ENCODE measurements around the gene TPCN2.
A peak's percentile ranks its signal among the peaks of the same experiment; 100 is the strongest.
"Not testable (repeated sequence)": the region's sequence is repeated elsewhere in the genome, so short reads cannot be mapped to it uniquely, and the experiment has no call there.

Gene TPCN2

DNA sequence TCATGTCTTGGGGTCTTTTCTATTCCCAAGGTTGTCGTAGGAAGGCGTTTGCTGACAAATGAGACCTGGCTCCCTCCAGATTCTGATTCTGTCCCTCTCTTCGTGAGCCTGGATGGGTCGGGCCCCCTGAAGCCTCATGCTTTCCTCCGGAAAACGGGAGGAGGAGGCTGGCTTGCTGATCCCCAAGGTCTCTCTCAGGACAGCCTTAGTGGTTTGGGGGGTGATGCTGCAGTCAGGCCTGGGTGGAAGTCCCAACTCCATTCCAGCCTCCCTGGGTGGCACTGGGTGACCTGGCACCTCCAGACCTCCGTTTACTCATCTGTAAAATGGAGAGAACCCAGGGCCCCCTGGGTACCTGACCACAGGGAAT, 83.6 kb downstream of the TPCN2 start:
- no peak for DNase-seq

DNA sequence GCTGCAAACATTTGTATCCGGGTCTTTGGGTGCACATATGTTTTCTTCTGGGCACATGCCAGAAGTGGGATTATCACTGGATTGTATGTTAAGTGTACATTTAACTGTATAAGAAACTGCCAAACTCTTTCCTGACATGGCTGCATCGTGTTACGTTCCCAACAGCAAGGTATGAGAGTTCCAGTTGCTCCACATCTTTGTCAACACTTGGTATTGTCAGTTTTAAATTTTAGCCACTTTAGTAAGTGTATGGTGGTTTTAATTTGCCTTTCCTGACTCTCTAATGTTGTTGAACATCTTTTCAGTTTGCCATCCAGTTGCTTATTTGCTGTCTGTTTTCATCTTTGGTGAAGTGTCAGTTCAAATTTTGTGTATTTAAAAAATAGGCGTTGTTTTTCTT, 84.5 kb downstream of the TPCN2 start:
- DNase-seq: no peak

DNA sequence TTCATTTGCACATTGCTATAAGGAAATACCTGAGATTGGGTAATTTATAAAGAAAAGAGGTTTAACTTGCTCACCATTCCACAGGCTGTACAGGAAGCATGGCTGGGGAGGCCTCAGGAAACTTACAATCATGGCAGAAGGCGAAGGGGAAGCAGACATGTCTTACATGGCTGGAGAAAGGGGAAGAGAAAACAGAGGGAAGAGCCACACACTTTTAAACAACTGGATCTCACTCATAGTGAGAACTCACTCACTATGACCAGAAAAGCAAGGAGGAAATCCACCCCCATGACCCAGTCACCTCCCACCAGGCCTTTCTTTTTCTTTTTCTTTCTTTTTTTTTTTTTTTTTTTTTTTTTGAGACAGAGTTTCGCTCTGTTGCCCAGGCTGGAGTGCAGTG, 85.5 kb downstream of the TPCN2 start:
- peak; percentile 13 to 24 for DNase-seq

DNA sequence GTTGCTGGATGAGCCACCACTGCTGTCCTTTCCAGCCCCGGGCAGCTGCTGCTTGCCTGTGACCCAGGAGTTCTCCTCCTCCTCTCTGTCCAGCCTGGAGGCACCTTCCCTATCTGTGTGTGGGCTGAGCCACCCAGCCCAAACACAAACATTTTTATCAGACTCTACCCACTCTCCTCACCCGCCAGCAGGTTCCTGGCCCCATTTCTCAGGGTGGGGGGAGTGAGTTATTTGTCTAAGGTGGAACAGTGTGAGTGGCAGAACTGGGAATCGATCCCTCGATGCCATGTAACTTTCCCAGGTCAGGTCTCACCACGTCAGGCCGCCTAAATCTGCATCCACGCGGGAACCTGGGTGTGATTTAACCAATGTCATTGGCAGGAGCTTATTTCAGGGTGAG, 86.2 kb downstream of the TPCN2 start:
- DNase-seq: no peak

DNA sequence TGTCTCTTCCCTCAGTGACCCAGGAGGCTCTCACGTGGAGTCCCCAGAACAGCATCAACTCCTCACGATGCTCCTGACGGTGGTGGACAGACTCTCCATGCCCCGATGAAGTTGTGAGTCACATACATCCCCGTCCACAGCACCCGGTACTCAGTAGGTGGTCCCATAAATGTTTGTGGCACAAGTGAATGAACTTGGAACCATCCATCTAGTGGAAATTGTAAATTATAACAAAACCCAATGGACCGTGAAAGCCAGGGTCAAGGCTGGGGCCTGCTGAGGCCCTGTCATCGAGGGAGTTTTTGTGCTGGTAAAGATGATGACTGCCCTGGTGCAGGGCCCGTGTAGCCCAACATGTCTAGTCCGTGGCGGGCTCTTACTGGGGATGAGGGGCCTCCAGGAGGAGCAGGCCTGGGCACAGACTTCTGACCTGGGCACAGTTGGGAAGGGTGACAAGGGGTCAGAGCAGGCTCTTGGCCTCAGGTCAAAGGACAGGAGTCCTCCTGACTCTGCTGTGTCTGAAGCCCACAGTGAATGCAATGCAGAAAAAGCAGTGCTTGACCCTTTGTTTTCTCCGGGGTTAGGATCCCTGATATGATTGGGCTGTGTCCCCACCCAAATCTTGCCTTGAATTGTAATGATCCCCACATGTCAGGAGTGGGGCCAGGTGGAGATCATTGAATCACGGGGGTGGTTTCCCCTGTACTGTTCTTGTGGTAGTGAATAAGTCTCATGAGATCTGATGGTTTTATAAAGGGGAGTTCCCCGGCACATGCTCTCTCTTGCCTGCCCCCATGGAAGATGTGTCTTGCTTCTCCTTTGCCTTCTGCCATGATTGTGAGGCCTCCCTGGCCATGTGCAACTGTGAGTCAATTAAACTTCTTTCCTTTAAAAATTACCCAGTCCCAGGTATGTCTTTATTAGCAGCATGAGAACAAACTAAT, 87.0 kb downstream of the TPCN2 start:
- DNase-seq: no peak

DNA sequence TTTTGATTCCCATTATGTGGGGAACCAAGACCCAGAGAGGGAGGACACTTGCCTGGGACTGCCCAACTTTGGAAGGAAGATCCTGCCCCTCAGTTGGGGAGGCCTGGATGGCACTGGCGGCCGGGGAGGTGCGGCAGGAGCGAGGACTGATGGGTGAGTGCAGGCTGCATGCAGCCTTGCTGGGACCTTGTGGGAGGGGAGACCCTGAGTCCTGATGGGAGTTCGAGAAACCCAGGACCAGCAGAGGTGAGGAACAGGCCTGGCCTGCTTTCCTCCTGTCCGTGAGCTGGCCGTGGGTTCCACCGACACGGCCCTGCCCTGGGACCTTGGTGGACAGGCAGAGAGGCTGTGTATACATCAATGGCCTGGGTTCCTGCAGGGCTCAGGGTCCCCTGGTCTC, 87.7 kb downstream of the TPCN2 start:
- no peak for DNase-seq

DNA sequence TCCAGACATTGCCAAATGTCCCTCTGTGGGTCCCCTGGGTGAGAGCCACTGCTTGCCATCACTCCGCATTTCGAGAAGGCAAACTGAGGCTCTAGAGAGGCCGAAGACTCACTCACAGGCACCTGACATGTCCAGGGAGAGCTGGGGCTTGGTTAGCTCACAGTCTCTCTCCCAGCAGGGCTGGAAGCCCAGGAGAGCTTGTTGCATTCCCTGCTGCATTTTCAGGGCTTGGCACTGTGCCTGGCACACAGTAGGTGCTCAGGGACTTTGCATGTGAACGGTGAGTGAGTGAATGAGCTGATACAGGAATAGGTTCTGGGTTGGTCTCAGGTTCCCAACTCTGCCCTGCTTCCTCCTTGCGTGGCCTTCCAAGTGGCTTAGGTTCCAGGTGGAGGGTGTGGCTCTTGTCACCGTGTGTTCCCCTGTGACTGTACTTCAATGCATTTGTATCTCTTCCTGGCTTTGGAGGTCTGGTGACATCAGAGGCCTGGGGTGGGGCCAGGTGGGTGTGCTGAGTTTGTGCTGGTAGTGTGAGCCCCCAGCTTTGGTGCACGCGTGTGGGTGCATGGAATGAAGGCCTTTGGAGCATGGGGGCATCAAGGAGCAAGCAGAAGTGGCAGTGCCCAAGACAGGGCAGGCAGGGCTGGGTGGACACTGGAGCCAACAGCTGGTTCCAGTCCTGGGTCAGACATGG, 88.6 kb downstream of the TPCN2 start:
- DNase-seq: no peak

DNA sequence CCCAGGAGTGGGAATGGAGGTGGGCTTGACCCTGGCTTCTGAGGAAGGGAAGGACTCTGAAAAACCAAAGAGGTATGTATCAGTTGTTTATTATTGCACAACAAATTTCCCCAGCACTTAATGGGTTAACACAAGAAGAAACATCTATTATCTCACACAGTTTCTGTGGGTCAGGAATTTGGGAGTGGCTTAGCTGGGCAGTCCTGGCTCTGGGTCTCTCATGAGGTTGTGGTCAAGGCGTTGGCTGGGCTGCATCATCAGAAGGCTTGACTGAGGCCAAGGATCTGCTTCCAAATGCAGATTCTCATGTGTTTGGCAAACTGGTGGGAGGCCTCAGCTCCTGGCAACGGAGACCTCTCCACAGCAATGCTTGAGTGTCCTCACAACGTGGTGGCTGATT, 89.5 kb downstream of the TPCN2 start:
- peak; percentile 19 to 36 for DNase-seq

DNA sequence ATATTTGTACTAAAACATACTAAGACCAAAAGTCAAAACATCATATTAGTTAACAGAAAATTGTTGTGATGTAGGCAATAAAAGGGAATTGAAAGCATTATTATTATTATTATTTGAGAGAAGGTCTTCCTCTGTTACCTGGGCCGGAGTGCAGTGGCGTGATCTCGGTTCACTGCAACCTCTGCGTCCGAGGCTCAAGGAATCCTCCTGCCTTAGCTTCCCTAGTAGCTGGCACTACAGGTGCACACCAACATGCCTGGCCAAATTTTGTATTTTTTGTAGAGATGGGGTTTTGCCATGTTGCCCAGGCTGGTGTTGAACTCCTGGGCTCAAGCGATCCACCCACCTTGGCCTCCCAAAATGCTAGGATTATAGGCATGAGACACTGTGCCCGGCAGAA, 91.4 kb downstream of the TPCN2 start:
- DNase-seq: not testable (repeated sequence)

DNA sequence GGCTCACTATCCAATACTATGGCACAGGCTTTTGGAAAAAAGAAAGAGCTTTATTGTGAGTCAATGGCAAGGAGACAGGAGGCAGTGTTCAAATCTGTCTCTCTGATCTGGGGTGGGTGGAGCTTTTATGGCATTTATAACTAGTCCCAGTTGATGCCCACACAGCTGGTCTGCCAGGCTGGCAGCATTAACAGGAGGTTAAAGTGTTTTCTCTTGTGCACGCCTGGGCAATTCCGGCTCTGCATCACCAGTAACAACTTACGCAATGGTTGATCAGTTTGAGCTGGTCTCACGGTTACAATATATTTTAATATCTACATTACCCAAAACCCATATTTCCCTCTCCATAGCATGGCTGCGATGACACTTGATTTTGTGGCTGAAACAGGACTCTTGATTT, 91.9 kb downstream of the TPCN2 start:
- no peak for DNase-seq

DNA sequence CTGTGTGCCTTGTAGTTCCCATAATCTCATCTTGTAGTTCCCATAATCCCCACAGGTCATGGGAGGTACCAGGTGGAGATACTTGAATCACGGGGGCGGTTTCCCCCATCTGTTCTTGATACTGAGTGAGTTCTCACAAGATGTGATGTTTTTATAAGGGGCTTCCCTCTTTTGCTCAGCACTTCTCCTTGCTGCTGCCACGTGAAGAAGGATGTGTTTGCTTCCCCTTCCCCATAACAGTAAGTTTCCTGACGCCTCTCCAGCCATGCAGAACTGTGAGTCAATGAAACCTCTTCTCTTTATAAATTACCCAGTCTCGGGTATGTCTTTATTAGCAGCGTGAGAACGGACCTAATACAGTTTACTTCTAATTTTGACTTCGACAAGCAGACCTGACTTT, 93.0 kb downstream of the TPCN2 start:
- peak; percentile 71 to 83 for DNase-seq

DNA sequence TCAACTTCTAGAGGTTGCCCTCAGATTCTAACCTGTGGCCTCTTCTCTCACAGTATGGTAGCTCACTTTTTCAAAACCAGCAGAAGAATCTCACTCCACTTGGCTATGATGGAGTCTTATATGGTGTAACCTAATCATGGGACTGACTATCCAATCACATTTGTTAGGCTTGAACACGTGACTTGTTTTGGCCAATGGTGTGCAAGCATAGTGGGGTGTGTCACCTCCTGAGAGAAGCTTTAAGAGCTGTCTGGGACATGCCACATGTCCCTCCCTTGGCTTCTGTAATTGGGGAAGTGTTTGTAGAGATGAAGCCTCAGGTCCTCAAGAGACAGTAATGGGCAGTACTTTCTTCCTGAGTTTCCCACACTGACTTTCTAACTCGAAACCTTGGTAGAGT, 94.2 kb downstream of the TPCN2 start:
- peak; percentile 36 to 45 for DNase-seq

DNA sequence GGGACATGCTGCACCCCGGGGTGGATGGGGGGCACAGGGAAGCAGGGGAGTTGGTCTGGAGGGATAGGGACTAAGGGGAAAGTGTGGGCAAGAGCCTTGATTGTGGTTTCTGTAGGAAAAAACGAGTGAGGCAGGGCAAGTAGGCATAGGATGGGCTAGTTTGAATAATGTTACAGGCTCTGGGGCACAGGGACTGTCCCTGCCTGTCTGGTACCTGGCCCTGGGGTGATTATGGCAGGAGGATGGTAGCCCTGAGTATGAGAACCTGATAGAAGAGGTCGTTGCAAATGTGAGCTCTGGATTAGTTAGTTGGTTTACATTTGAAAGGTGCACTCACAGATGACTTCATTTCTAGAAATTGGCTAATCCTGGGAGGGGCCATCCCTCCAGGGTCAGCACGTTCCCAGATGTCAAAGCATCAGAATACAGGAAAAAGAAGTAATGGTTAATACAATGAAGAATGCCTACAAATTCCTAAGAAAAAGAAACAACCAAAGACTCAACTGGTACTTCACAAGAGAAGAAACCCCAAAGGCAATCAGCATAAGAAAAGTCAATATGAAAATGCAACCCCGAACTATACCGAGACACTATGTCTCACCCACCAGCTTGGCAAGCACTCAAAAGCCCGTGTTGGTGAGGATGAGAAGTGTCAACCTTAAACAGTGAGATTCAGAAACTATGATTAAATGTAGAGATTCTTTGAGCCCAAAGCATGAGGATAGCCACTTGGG, 95.8 kb downstream of the TPCN2 start:
- DNase-seq: no peak

DNA sequence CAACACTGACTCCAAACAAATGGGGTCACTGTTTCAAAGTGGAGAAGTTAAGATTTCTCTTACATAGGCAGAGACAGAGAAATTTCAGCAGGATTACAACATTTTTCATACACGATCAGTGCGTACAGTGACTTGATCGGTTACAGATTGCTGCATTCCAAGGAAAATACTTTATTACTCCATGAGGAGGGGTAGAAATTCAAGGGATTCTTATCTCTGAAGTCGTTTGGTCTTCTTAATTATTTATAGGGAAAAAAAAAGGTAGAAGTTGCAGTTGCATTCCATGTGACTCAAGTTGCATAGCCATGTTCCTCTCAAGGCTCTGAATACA, 96.3 kb downstream of the TPCN2 start:
- DNase-seq: no peak

DNA sequence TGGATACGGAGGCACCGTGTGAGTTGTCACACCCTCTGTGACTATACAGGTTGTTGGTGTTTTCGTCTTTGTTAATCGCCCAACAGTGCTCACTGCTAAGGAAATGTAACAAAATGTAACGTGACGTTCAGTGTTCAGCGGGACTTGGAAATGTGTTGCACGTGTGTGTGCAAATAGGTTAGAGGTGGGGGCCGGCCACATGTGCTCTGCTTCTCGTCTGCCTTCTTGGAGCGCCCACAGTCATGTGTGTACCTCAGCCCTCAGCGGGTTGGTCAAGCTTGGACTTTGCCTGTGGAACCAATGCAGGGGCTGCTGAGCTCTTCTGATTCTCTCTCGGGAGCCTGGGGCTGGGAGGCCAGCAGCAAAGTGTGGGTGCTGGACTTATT, 99.6 kb downstream of the TPCN2 start:
- no peak for DNase-seq

DNA sequence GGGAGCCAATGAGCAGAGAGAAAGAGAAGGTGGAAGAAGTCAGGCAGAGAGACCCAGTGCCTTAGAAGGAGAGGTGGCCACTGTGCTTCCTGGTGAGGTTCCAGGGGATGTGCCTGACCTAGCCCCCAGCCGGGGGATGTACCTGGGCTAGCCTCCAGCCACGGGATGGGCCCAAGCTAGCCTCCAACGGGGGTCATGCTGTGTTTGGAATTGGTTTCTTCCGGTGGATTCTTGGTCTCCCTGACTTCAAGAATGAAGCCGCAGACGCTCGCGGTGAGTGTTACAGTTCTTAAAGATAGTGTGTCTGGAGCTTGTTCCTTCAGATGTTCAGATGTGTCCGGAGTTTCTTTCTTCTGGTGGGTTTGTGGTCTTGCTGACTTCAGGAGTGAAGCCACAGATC, 100.1 kb downstream of the TPCN2 start:
- no peak for DNase-seq

DNA sequence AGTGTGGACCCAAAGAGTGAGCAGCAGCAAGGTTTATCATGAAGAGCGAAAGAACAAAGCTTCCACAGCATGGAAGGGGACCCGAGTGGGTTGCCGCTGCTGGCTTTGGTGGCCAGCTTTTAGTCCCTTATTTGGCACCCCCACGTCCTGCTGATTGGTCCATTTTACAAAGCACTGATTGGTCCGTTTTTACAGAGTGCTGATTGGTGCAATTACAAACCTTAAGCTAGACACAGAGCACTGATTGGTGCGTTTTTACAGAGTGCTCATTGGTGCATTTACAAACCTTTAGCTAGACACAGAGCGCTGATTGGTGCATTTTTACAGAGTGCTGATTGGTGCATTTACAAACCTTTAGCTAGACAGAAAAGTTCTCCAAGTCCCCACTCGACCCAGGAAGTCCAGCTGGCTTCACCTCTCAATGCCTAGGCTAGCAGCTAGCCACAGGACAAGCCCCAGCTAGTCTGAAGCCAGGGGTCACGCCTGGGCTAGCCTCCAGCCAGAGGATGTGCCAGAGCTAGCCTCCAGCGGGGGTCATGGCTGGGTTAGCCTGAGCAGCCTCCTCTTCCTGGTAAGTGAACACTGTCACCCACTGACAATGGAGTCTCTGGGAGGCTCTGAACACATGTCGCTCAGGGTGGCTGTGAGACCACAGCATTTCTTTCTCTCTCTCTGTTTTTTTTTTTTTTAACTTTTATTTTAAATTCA, 100.8 kb downstream of the TPCN2 start:
- not testable (repeated sequence) for DNase-seq

DNA sequence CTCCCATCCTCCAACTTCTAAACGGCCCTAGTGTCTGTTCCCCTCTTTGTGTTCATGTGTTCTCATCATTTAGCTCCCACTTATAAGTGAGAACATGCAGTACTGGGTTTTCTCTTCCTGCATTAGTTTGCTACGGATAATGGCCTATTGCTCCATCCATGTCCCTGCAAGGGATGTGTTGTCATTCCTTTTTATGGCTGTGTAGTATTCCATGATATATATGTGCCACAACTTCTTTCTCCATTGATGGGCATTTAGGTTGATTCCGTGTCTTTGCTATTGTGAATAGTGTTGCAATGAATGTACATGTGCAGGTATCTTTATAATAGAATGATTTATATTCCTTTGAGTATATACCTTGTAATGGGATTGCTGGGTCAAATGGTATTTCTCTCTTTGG, 101.4 kb downstream of the TPCN2 start:
- no peak for DNase-seq

DNA sequence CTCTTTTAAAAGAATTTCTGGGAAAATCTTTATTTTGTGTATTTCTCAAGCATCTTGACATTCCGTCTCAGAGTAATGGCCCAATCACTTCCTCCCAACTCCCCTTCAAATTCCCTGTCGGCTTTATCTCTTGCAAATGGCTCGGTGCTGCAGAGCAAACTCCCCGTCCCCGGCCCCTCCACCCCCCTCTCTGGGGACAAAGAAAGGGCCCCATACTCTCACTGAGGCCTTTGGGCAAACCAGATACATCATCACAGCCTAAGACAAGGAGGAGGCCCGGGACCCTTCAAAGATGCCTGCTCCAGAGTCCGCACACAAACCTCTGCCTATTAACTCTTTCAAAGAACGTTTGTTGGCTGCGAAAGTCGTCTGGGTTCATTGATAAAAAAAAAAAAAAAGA, 103.1 kb downstream of the TPCN2 start:
- no peak for DNase-seq

DNA sequence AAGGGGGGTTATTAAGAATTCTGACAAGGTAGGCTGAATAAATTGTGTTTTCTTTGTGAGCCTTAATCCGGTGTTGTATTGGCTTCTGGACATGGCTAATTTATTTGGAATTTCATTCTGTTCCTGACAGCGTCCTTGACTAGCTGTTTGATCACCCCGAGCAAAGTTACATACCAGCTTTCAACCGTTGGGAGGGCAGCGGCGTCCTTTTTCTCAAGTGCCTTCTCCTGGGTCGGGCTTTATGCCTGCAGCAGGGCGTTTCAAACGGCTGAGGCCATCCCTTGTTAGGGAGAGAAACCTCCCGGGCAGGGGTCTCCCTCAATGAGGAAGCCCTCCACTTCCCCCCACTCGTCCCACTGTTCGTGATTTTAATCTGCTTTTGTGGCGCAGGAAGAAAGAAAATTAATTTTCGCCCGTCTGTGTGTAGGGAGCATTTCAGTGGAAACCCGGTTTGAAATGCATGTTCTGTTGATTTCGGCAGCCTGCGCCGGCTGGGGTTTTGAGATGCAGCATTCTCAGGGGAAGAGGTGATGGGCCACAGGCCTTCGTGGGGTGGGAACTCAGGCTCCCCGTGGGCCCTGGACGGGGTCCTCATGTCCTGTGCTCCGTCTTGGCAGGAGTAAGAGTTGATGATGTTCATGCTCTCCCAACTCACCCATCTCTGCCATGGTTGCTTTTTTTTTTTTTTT, 104.1 kb downstream of the TPCN2 start:
- no peak for DNase-seq

DNA sequence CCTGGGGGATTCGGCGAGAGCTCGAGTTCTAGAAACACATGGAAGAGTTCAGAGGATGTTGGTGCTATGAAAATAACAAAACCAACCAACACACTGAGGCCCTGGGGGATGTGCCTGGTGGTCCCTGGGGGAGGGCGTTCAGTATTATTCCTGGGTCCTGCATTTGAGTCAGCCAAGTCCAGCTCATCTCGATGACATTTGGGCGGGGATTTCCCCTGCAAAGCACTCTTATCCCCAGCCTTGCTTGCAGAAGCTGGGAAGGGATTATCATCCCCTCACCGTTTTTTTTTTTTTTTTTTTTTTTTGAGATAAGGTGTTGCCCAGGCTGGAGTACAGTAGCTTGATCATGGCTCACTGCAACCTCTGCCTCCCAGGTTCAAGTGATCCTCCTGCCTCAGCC, 104.9 kb downstream of the TPCN2 start:
- DNase-seq: no peak

DNA sequence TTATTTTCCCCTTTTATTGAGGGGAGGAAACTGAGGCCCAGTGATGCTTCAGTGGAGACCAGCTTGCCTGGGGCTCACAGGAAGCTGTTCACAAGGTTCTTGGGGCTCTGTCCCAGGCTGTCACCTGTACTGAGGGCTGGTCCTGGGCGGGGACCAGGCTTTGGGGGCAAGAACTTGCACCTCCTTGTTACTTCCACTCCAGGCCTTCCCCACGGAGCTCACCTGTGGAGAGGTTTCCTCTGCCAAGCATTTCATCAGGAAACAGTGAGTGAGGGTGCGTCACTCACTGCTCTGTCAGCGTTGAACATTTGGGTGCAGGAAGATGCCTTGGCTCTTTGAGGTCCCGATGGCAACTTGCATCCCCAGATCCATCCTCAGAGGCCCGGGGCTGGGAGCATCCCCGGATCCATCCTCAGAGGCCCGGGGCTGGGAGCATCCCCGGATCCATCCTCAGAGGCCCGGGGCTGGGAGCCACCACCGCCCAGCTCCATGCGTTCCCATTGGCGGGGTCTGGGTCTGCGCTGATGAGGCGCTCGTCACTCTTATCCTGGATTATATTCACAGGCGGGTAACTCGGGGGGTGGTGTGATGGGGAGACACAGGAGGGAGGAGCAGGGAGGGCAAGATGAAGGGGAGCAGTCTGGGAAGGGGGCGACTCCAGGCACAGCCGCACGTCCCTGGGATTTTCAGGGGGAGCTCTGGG, 105.6 kb downstream of the TPCN2 start:
- DNase-seq: no peak
